ENCODE measurements around the gene ZNF644. TPM values are rescaled to one million over a fixed set of nuclear protein-coding genes. Genes with fewer than 3 reads are reported as not detected.

Gene ZNF644
- total RNA-seq, 4 donors from 2014 or later = 30.5 to 61.7 (median 34.6) TPM

- in situ Hi-C loops (cut with MboI; ENCODE audit: low sequenced_read_pairs in 4 of 4) = no loop called here
- no peaks in the 10 kb centered on the region for H3K27me3 ChIP-seq
- no peak for DNase-seq
- no peaks in the 10 kb centered on the region for H3K36me3 ChIP-seq
- intact Hi-C loops (cut with DNase I; ENCODE audit: low total_unique reads) = no loop called here
- H3K4me1 ChIP-seq = no peaks in the 10 kb centered on the region
- H3K4me3 ChIP-seq = no peak overlapping the region
- H3K27ac ChIP-seq = no peak overlapping the region
- no peaks in the 10 kb centered on the region for H3K9me3 ChIP-seq
- ATAC-seq = no peak
- no peak for TF ChIP-seq CTCF (IDR thresholded peaks at IDR 0.05 in 4 of 5, conservative IDR thresholded peaks at IDR 0.05 in 1 of 5)
- no peak for TF ChIP-seq POLR2A (IDR thresholded peaks at IDR 0.05)
Measured at GRCh38 chr1:91032349-91032748, 10.5 kb upstream of the ZNF644 start.

GRCh38 chr1:91031081-91031480 lies 9.2 kb upstream of the ZNF644 start:
- Histone ChIP-seq H3K4me1 (no peaks in the 10 kb centered on the region), H3K27me3 (no peaks in the 10 kb centered on the region), H3K36me3 (no peaks in the 10 kb centered on the region), H3K9me3 (no peaks in the 10 kb centered on the region), H3K4me3 (no peak overlapping the region), H3K27ac (no peak overlapping the region)
- ATAC-seq (no peak), DNase-seq (no peak)
- intact Hi-C loops (cut with DNase I; ENCODE audit: low total_unique reads) (no loop called here), in situ Hi-C loops (cut with MboI; ENCODE audit: low sequenced_read_pairs in 4 of 4) (no loop called here)
- TF ChIP-seq CTCF (IDR thresholded peaks at IDR 0.05 in 4 of 5, conservative IDR thresholded peaks at IDR 0.05 in 1 of 5) (no peak), POLR2A (IDR thresholded peaks at IDR 0.05) (no peak)

- Histone ChIP-seq H3K4me1 (peaks cover 7 to 8% of the 10 kb centered on the region in 2 donors), H3K4me3 (no peak overlapping the region), H3K27me3 (no peaks in the 10 kb centered on the region), H3K9me3 (no peaks in the 10 kb centered on the region), H3K27ac (no peak overlapping the region), H3K36me3 (no peaks in the 10 kb centered on the region)
- in situ Hi-C loops (cut with MboI; ENCODE audit: low sequenced_read_pairs in 4 of 4) (no loop called here), intact Hi-C loops (cut with DNase I; ENCODE audit: low total_unique reads) (loop anchor here (10.0 kb wide), 1 partner anchor 138 kb away; no protein-coding TSS in a partner anchor)
- DNase-seq = no peak
- ATAC-seq = no peak
- no peak for TF ChIP-seq POLR2A (IDR thresholded peaks at IDR 0.05)
- TF ChIP-seq CTCF (IDR thresholded peaks at IDR 0.05 in 4 of 5, conservative IDR thresholded peaks at IDR 0.05 in 1 of 5) = no peak
Measured at GRCh38 chr1:91026777-91027176, 4.9 kb upstream of the ZNF644 start.

GRCh38 chr1:91026320-91026719 lies 4.5 kb upstream of the ZNF644 start:
- in situ Hi-C loops (cut with MboI; ENCODE audit: low sequenced_read_pairs in 4 of 4) (no loop called here), intact Hi-C loops (cut with DNase I; ENCODE audit: low total_unique reads) (loop anchor here (10.0 kb wide), 1 partner anchor 138 kb away; no protein-coding TSS in a partner anchor)
- Histone ChIP-seq H3K4me1 (peaks cover 7 to 8% of the 10 kb centered on the region in 2 donors), H3K9me3 (no peaks in the 10 kb centered on the region), H3K4me3 (no peak overlapping the region), H3K27me3 (no peaks in the 10 kb centered on the region), H3K27ac (no peak overlapping the region), H3K36me3 (no peaks in the 10 kb centered on the region)
- TF ChIP-seq CTCF (IDR thresholded peaks at IDR 0.05 in 4 of 5, conservative IDR thresholded peaks at IDR 0.05 in 1 of 5) (no peak), POLR2A (IDR thresholded peaks at IDR 0.05) (no peak)
- no peak for ATAC-seq
- DNase-seq = no peak

All from gastrocnemius medialis (tissue), 4 donors.